Measurements from ENCODE around the gene TEX10.

Gene TEX10

DNA sequence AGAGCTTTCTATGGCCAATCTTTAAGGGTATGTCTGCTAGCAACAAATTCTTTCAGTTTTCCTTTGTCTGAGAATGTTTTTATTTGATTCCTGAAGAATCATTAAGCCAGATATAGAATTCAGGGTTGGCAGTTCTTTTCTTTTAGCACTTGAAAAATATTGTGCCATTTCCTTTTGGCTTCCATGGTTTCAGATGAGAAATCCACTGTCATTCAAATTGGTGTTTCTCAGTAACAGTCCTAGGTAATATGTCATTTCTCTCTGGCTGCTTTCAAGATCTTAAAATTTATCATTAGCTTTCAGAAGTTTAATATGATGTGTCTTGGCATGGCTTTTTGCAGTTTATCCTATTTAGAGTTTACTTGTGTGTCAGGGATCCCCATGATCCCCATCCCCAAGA, 67.7 kb downstream of the TEX10 start:
- DNase-seq (ENCODE audit: low read depth) = no peak

DNA sequence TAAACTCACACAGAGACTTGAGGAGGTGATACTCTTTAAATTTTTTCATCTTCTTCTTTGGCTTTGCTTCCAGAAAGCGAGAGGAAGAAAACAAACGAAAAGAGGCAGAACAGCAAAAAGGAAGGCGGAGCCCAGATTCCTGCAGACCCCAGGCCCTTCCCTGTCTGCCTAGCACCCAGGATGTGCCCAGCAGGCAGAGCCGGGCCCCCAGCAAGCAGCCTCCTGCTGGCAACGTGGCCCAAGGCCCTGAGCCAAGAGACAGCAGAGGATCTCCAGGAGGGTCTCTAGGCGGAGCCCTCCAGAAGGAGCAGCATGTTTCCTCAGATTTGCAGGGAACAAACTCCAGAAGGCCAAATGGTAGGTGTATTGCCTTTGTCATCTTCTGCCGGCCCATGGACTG, 68.5 kb downstream of the TEX10 start:
- no peak for DNase-seq (ENCODE audit: low read depth)

DNA sequence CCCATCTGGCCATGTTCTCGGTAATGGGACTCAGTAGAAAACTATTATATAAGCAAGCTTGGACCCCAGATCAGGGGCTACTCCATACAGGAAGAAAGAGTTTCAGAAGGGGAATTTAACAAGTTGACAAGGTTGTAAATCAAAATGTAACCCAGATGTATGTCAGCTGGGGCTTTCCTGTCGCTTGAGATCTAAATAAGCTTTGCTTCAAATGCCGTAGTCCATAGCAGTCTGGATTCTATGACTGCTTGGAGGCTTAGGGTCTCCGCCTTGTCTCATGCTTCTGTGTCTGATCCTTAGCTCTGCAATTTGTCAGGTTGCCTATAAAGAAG, 70.4 kb downstream of the TEX10 start:
- no peak for DNase-seq (ENCODE audit: low read depth)

DNA sequence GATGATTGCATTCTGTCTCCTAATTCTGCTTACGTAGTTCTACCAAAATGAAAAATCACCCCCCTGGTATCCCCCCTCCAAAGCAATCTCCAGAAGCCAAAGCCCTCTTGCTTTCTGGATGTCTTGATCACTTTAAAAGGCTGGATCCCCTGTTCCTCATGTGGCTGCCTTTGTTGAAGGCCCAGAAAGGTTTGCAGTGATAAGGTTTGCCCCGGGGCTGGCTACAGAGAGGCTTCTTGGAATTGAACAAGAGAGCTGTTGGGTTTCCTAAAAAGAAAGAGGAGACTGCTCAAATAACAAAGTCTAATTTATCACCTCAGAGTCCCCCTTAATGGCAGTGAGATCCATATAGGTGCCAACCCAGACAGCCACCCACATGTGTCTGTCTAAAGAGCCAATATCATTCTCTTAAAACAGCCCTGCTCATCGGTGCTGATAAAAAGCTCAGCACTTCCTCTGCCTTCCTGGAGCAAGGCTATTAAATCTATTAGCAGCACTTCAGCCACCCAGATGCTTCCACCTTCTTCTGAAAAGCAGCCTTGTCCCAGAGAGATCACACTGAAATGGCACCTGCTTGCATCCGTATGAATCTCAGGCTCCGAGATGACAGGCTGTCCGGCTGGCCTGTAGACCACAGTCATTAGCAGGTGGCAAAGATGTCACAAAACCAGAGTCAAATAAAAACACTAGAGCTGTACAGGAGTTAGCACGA, 70.9 kb downstream of the TEX10 start:
- DNase-seq (ENCODE audit: low read depth) = no peak

DNA sequence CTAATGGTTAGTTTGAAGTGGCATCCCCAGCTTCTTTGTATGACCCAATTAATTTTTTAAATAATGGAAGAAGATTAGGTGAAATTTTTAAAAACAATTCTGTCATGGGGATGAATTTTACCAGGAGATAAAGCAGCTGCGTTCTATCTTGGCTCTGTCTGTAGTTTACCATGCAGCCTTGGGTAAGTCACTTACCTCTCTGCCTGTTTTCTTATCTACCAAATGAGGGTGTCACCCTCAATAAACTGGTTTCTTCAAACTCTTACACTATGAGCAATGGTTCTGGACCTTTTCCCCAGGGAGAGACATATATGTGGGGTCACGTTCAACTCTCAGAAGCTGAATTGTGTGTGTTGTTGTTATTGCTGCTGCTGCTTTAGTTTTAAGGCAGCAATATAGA, 71.7 kb downstream of the TEX10 start:
- no peak for DNase-seq (ENCODE audit: low read depth)

DNA sequence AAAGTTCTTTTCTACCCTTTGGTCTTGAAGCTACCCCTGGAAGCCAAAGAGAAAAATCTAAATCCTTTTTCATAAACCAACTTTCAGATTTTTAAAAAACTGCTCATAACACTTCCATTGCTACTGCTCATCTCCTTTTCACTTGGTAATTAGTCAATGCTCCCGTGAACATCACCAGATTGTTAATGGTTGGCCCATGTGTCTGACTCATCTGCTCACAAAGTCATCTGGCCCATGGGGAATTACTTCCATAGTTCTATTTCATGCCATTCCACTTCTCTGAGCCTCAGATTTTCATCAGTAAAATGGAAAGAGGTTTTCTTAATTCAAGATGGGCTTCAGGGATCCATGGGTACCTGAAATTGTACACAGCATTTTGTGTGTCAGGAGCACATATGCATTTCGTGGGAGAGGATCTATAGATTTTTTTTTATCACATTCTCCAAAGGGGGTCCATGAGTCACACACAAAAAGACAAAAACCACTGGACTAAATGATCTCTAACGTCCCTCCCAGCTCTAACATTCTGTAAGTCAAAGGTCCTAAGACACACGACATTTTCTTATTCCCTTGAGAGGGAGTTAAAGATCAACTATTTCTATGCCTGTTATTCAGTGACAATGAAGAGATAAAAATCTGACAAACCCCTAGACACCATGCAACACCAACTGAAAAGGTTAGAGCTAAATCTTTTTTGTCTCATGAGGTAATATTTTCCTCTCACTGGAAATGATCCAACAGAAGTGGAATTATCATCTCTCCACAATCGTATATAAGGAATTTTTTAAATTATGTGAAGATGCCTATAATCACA, 75.4 kb downstream of the TEX10 start:
- no peak for DNase-seq (ENCODE audit: low read depth)

DNA sequence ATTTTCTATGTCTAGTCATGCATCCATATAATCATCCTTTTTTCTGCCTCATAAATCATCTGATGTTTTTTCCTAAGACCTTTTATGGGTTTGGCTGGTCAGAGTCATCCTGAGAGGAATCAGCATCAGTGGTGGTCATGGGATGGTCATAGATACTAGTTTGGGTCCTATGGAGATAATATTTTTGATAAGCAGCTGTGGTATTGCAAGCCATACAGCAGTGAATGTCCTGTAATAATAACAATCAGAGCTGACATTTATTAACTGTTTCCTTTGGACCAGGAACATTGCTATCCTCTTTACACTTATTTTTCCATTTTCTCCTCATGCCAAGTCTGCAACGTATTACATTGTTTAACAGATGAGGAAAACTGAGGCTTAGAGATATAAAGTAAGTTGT, 83.1 kb downstream of the TEX10 start:
- DNase-seq (ENCODE audit: low read depth) = no peak

DNA sequence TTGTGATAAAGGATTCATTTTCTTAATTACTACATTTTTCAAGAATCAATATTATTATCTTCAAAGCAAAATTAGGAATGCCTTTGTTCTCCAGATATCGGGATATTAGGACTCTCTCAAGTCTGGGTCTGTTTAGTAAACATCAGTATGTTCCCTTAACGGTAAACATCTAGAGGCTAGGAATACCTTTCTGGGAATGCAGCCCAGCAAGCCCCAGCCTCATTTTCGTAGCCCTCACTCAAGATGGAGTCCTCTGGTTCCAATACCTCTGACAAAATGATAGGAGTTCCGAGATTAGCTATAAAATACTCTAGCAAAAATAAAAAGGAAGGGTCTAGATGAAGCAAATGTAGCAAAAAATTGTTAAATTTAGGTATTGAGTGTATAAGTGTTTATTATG, 84.5 kb downstream of the TEX10 start:
- no peak for DNase-seq (ENCODE audit: low read depth)

DNA sequence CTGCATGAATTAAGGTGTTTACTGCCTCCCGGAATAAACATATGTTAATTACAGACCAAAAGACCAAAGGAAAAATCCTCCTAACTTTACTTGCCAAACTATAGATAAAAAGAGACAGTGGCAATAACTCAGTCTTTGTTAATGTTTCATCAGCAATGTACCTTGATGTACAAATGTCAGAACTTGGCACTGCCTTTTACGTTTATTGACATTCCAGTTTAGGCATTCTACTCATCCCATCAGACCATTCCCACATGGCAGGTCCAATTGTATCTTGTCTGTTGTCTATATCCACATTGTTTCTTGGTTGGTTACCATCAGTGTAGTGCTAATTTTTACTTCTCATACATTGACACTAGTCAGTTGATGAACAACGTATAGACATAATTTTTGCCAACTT, 85.5 kb downstream of the TEX10 start:
- no peak for DNase-seq (ENCODE audit: low read depth)
